ENCODE results near the gene APOM.
A peak's percentile ranks its signal among the peaks of the same experiment; 100 is the strongest.

APOM gene

DNA sequence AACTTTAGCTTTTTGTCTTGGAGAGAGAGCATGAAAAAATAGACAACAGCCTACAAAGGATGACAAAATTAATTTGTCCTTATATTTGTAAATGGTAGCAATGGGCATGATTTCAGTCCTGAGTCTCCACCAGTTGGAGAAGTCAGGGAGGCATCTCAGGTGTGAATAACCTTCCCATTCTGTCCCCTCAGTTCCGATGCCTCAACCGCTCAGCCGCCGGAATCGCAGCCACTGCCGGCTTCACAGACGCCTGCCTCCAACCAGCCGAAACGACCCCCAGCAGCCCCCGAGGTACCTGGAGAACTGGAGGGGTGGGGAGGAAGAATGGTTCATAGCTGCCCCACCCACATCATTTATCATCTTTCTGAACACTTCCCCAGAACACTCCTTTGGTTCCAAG is 31.6 kb upstream of the APOM start:
- Mint-ChIP-seq H3K4me1 (peaks cover 44% of the 10 kb centered on the region), H3K27me3 (no peaks in the 10 kb centered on the region), H3K4me3 (no peak overlapping the region), H3K27ac (no peak overlapping the region), H3K9me3 (no peaks in the 10 kb centered on the region)
- ATAC-seq = no peak
- DNase-seq = no peak

DNA sequence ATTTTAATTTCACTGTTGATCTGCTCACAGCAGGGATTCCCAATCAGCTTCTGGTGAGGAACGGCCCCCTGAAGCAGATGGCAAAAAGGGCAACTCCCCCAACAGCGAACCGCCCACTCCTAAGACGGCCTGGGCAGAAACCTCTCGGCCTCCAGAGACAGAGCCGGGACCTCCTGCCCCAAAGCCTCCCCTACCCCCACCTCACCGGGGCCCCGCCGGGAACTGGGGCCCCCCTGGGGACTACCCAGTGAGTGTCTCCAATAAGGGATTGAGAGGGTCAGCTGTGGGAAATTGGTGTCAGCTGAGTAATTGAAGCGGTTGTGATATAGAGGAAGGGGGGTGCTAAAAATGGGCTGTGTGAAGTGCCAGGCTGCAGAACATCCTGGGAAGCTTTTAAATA is 28.7 kb upstream of the APOM start:
- Mint-ChIP-seq H3K4me1 (peaks cover 45% of the 10 kb centered on the region), H3K4me3 (no peak overlapping the region), H3K27me3 (no peaks in the 10 kb centered on the region), H3K9me3 (no peaks in the 10 kb centered on the region), H3K27ac (no peak overlapping the region)
- DNase-seq (no peak), ATAC-seq (no peak)

DNA sequence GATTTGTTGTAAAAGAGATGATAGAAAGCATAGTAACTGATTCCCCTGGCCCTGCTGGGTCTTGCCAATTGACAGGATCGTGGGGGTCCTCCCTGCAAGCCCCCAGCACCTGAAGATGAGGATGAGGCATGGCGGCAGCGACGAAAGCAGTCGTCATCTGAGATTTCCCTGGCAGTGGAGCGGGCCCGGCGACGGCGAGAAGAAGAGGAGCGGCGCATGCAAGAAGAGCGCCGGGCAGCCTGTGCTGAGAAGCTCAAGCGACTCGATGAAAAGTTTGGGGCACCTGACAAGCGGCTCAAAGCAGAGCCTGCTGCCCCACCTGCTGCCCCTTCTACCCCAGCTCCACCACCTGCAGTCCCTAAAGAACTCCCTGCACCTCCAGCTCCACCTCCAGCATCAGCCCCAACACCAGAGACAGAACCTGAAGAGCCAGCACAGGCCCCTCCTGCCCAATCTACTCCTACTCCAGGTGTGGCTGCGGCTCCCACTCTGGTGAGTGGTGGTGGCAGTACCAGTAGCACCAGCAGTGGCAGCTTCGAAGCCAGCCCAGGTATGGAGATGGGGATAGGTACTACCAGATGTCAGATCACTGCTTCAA is 27.9 kb upstream of the APOM start:
- DNase-seq (no peak), ATAC-seq (no peak)
- no peaks in the 10 kb centered on the region for H3K27me3 Mint-ChIP-seq
- H3K4me3 Mint-ChIP-seq = no peak overlapping the region
- H3K4me1 Mint-ChIP-seq = peaks cover 45% of the 10 kb centered on the region
- no peaks in the 10 kb centered on the region for H3K9me3 Mint-ChIP-seq
- H3K27ac Mint-ChIP-seq = peak overlapping the region; percentile 13 to 14

DNA sequence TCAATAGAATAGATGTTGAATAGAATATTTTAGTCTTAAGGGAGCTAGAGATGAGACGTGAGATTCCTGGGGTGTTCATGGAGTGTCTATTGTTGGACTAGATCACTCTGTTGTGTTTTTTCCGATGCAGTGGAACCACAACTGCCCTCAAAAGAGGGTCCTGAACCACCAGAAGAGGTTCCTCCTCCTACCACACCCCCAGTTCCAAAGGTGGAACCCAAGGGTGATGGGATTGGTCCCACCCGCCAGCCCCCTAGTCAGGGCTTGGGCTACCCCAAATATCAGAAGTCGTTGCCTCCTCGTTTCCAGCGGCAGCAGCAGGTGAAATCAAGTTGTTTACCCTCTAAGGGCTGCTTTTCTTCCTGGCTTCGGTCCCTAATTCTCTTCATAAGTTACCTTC is 26.7 kb upstream of the APOM start:
- no peak for DNase-seq
- peaks cover 43% of the 10 kb centered on the region for H3K4me1 Mint-ChIP-seq
- H3K9me3 Mint-ChIP-seq = no peaks in the 10 kb centered on the region
- no peak overlapping the region for H3K4me3 Mint-ChIP-seq
- H3K27me3 Mint-ChIP-seq = no peaks in the 10 kb centered on the region
- H3K27ac Mint-ChIP-seq = peak overlapping the region in 1 of 2 donors; percentile 28
- ATAC-seq = no peak

DNA sequence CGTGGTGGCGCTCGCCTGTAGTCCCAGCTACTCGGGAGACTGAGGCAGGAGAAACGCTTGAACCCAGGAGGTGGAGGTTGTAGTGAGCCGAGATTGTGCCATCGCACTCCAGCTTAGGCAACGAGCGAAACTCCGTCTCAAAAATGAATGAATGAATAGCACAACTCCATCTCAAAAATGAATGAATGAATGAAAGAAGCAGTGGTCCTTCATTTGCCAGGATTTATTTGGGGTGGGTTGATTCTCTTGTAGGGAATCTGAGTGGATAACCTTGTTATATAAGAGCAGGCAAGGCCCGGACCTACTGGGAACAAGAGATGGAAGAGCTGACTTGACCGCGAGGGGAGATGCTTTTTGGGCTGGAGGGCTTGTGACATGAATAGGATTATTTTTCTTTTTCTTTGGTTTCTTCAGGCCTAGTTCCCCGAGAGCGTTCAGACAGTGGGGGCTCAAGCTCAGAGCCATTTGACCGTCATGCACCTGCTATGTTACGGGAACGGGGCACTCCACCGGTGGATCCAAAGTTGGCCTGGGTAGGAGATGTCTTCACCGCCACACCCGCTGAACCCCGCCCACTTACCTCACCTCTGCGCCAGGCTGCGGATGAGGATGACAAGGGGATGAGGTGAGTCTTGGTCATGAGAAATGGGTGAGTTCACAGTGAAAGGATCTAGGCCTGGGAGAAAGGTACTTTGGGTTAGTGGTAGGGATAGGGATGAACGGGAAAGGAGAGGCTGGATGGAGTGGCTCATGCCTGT is 25.3 kb upstream of the APOM start:
- Mint-ChIP-seq H3K27me3 (no peaks in the 10 kb centered on the region), H3K27ac (peak overlapping the region in 1 of 2 donors; percentile 14), H3K4me1 (peaks cover 42% of the 10 kb centered on the region), H3K4me3 (no peak overlapping the region), H3K9me3 (no peaks in the 10 kb centered on the region)
- no peak for ATAC-seq
- no peak for DNase-seq

DNA sequence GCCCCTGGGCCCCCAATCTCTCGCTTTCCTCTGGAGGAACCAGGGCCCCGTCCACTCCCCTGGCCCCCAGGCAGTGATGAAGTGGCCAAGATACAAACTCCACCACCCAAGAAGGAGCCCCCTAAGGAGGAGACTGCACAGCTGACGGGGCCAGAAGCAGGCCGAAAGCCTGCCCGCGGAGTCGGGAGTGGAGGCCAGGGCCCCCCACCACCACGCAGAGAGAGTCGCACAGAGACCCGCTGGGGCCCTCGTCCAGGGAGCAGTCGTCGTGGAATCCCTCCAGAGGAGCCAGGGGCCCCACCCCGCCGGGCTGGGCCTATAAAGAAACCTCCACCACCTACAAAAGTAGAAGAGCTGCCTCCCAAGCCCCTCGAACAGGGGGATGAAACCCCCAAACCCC is 24.5 kb upstream of the APOM start:
- Mint-ChIP-seq H3K9me3 (no peaks in the 10 kb centered on the region), H3K4me1 (peaks cover 37% of the 10 kb centered on the region), H3K27me3 (no peaks in the 10 kb centered on the region), H3K27ac (peak overlapping the region in 1 of 2 donors; percentile 81), H3K4me3 (no peak overlapping the region)
- DNase-seq = no peak
- ATAC-seq = no peak

DNA sequence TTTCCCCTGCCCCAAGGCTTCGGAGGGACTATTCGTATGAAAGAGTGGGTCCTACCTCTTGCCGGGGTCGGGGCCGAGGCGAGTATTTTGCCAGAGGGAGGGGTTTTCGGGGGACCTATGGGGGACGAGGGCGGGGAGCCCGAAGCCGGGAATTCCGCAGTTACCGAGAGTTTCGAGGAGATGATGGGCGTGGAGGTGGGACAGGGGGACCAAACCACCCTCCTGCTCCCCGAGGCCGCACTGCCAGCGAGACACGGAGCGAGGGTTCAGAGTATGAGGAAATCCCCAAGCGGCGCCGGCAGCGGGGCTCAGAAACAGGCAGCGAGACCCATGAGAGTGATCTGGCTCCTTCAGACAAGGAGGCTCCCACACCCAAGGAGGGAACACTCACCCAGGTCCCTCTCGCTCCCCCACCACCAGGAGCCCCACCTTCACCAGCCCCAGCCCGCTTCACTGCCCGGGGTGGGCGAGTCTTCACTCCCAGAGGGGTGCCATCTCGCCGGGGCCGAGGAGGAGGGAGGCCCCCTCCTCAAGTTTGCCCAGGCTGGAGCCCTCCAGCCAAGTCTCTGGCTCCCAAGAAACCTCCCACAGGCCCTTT is 23.9 kb upstream of the APOM start:
- Mint-ChIP-seq H3K27ac (peak overlapping the region in 1 of 2 donors; percentile 42), H3K27me3 (no peaks in the 10 kb centered on the region), H3K4me3 (no peak overlapping the region), H3K4me1 (peaks cover 34% of the 10 kb centered on the region), H3K9me3 (no peaks in the 10 kb centered on the region)
- ATAC-seq (peak; percentile 26), DNase-seq (no peak)

DNA sequence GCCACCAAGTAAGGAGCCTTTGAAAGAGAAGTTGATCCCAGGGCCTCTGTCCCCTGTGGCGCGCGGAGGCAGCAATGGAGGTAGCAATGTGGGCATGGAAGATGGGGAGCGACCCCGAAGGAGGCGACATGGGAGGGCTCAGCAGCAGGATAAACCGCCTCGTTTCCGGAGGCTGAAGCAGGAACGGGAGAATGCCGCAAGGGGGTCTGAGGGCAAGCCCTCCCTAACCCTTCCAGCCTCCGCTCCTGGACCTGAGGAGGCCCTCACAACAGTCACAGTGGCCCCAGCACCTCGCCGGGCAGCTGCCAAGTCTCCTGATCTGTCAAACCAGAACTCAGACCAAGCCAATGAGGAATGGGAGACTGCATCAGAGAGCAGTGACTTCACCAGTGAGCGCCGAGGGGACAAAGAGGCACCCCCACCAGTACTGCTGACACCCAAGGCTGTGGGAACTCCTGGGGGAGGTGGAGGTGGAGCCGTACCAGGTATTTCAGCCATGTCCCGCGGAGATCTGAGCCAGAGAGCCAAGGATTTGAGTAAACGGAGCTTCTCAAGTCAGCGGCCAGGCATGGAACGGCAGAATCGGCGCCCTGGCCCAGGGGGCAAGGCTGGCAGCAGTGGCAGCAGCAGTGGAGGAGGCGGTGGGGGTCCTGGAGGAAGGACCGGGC is 23.3 kb upstream of the APOM start:
- DNase-seq (no peak), ATAC-seq (peak; percentile 11)
- no peaks in the 10 kb centered on the region for H3K27me3 Mint-ChIP-seq
- no peaks in the 10 kb centered on the region for H3K9me3 Mint-ChIP-seq
- peak overlapping the region; percentile 48 to 69 for H3K27ac Mint-ChIP-seq
- H3K4me3 Mint-ChIP-seq = no peak overlapping the region
- H3K4me1 Mint-ChIP-seq = peaks cover 33% of the 10 kb centered on the region

DNA sequence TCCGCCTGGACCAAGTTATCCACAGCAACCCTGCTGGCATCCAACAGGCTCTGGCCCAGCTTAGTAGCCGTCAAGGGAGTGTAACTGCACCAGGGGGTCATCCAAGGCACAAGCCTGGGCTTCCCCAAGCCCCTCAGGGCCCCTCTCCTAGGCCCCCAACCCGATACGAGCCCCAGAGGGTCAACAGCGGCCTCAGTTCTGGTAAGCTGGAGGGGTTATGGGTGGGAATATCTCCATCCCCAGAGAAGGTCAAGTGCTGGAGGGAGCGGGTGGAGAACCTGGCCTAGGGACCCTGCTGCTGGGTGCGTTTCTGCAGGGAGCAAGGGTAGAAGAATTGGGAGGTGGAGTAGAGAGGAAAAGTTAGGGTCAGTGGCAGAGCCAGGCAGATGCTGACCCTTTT is 22.2 kb upstream of the APOM start:
- Mint-ChIP-seq H3K4me3 (no peak overlapping the region), H3K27me3 (no peaks in the 10 kb centered on the region), H3K27ac (peak overlapping the region; percentile 27 to 28), H3K9me3 (no peaks in the 10 kb centered on the region), H3K4me1 (peaks cover 29% of the 10 kb centered on the region)
- ATAC-seq (no peak), DNase-seq (no peak)

DNA sequence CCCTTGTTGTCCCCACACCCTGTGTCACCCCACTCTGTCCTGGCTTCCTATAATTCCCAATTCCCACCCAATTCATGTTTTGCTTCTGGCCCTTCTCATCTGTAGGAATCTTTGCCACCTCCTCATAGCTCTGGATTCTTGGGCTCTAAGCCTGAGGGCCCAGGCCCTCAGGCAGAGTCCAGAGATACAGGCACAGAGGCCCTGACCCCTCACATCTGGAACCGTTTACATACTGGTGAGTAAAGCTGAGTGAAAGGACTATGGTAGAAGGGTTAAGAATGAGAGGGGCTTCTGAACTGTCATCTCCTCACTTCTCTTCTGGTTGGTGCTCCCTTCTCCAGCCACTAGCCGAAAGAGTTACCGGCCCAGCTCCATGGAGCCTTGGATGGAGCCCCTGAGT is 21.6 kb upstream of the APOM start:
- DNase-seq (no peak), ATAC-seq (no peak)
- no peaks in the 10 kb centered on the region for H3K9me3 Mint-ChIP-seq
- H3K4me3 Mint-ChIP-seq = no peak overlapping the region
- H3K4me1 Mint-ChIP-seq = peaks cover 34% of the 10 kb centered on the region
- H3K27me3 Mint-ChIP-seq = no peaks in the 10 kb centered on the region
- no peak overlapping the region for H3K27ac Mint-ChIP-seq

DNA sequence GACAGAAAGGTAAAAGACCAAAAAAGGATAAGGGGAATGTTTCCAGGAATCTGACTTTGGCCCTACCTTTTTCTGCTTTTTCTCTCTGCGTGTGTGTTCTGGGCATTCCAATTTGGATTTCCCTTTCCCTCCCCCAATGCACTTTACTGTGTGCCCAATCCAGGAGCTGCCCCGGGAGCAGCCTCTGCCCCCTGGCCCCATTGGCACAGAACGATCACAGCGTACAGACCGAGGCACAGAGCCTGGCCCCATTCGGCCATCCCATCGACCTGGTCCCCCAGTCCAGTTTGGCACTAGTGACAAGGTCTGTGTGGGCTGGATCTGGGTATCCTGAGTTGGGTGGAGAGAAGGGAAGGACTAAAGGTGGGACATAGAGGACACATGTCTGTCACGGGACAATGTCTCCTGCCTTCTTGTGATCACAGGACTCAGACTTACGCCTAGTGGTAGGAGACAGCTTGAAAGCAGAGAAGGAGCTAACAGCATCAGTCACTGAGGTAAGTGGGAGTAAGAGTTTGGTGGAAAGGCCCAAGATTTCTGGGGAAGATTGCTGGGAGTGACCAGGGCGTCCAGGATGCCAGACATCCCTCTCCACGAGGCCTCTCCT is 20.6 kb upstream of the APOM start:
- H3K9me3 Mint-ChIP-seq = no peaks in the 10 kb centered on the region
- no peaks in the 10 kb centered on the region for H3K27me3 Mint-ChIP-seq
- DNase-seq = no peak
- no peak overlapping the region for H3K4me3 Mint-ChIP-seq
- H3K4me1 Mint-ChIP-seq = peaks cover 41% of the 10 kb centered on the region
- no peak for ATAC-seq
- peak overlapping the region; percentile 54 to 75 for H3K27ac Mint-ChIP-seq

DNA sequence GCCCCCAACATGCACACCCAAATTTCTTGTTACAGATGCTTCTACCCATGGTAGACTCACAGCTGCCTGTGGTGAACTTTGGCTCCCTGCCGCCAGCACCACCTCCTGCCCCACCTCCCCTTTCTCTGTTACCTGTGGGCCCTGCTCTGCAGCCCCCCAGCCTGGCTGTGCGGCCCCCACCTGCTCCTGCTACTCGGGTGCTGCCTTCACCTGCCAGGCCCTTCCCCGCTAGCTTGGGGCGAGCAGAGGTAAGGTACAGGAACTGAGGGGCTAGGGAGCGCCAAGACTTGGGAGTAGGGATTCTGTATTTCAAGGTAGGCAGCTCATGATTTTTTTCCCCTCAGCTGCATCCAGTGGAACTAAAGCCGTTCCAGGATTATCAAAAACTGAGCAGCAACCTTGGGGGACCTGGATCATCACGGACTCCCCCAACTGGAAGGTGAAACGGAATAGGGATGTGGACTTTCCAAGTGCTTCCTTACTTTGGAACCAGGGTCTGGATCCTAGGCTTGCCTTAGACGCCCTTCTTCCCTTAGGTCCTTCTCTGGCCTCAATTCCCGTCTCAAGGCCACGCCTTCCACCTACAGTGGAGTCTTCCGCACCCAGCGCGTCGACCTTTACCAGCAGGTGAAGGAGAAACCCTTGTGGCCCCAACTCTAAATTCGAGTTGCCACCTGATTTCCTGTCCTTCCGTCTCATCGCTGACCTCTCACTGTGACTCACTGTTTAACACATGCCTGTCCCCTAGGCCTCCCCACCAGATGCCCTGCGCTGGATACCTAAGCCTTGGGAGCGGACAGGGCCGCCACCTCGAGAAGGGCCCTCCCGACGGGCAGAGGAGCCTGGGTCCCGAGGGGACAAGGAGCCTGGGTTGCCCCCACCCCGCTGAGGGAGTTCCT is 18.7 kb upstream of the APOM start:
- DNase-seq (no peak), ATAC-seq (no peak)
- Mint-ChIP-seq H3K4me3 (peak overlapping the region in 1 of 2 donors; percentile 24), H3K9me3 (no peaks in the 10 kb centered on the region), H3K27me3 (no peaks in the 10 kb centered on the region), H3K4me1 (peaks cover 37% of the 10 kb centered on the region), H3K27ac (peak overlapping the region in 1 of 2 donors; percentile 89)

DNA sequence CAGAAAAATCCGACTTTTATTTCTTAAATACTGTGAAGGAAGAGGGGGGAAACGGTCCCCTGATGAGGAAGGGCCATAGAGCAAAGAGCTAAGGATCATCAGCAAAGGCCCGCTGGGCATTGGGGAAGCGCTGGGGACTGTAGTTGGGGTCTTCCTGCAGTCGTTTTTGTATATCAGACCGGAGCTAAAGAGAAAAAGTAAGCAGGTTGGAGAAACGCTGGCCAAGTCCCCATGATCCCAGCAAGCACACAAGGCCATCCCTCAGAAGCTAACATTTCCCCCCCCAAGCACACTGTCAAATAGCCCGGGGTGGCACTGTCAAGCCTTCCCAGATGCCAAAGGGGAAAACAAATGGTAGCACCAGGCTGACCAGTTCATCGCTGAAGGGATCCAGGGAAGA is 16.7 kb upstream of the APOM start:
- ATAC-seq (no peak), DNase-seq (no peak)
- H3K27ac Mint-ChIP-seq = peak overlapping the region; percentile 3 to 27
- peaks cover 24% of the 10 kb centered on the region for H3K4me1 Mint-ChIP-seq
- no peaks in the 10 kb centered on the region for H3K9me3 Mint-ChIP-seq
- H3K27me3 Mint-ChIP-seq = no peaks in the 10 kb centered on the region
- no peak overlapping the region for H3K4me3 Mint-ChIP-seq

DNA sequence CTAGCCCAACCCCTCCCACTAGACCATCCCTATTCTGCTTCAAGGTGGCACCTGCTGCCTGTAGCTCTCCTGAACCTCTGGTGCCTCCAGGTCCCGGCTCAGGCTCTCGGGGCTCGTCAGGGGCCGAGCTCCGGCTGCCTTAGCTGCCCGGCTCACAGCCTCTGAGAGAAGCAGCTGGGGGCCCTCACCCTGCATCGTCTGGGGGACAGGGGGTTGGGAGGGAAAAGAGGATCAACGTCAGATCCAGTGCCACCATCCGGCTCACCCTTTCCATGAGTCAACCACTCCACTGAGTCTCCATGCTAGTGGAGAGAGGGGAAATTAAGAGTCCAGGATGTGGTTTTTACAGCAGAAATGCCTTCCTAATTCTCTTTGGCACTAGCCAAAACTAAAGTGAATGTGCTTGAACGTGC is 16.2 kb upstream of the APOM start:
- ATAC-seq = peak; percentile 38
- H3K9me3 Mint-ChIP-seq = no peaks in the 10 kb centered on the region
- H3K27me3 Mint-ChIP-seq = no peaks in the 10 kb centered on the region
- peak overlapping the region; percentile 14 to 61 for H3K27ac Mint-ChIP-seq
- H3K4me3 Mint-ChIP-seq = no peak overlapping the region
- DNase-seq = no peak
- peaks cover 21% of the 10 kb centered on the region for H3K4me1 Mint-ChIP-seq

DNA sequence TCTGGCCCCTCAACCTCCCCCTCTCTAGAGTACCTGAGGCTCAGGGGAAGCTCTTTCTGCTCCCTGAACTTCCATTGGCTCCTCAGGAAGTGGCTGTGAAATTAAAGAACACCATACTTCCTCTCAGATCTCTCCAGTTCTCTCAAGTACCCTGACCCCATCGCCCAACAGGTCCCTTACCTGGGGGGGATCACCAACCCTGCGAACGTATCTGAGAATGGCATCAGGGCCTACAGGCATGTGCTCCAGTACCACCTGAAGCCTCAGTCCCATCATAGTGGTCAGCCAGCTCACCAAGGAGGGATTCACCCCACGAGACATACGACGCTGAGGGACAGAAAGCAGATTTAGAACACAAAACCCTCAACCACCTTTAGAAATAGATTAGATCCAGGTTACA is 15.1 kb upstream of the APOM start:
- no peak for DNase-seq
- H3K27ac Mint-ChIP-seq = no peak overlapping the region
- no peak for ATAC-seq
- H3K4me1 Mint-ChIP-seq = peaks cover 27% of the 10 kb centered on the region
- no peak overlapping the region for H3K4me3 Mint-ChIP-seq
- H3K27me3 Mint-ChIP-seq = no peaks in the 10 kb centered on the region
- no peaks in the 10 kb centered on the region for H3K9me3 Mint-ChIP-seq
